Stomach smooth muscle (tissue), 2 donors: ENCODE measurements around the gene PI4KA.
A peak's percentile ranks its signal among the peaks of the same experiment; 100 is the strongest.
"Not testable (repeated sequence)": the region's sequence is repeated elsewhere in the genome, so short reads cannot be mapped to it uniquely, and the experiment has no call there.

Experiments used
- H3K27ac ChIP-seq: one replicate; pipeline ENCODE4 v1.7.0; 2013; ENCODE audit warnings: mild to moderate bottlenecking, low read length, inconsistent platforms
- H3K27me3 ChIP-seq, 2 donors: one replicate each; pipeline ENCODE4 v1.7.0; 2013; ENCODE audit warnings: low read length in 2 of 2; ENCODE audit not compliant: insufficient read depth in 2 of 2, control insufficient read depth in 1 of 2
- H3K36me3 ChIP-seq, 2 donors: one replicate each; pipeline ENCODE4 v1.7.0; 2013; ENCODE audit warnings: low read length in 2 of 2; ENCODE audit not compliant: control insufficient read depth in 2 of 2, insufficient read depth in 2 of 2
- H3K4me1 ChIP-seq: one replicate; pipeline ENCODE4 v1.7.0; 2013; ENCODE audit warnings: low read length; ENCODE audit not compliant: control insufficient read depth, insufficient read depth
- H3K4me3 ChIP-seq, 2 donors: one replicate each; pipeline ENCODE4 v1.7.0; 2013; ENCODE audit warnings: low read length in 2 of 2
- H3K9ac ChIP-seq, 2 donors: one replicate each; pipeline ENCODE4 v1.7.0; 2013; ENCODE audit warnings: low read length in 2 of 2, mild to moderate bottlenecking in 1 of 2
- H3K9me3 ChIP-seq, 2 donors: one replicate each; pipeline ENCODE4 v1.7.0; 2013; ENCODE audit warnings: low read length in 2 of 2; ENCODE audit not compliant: control insufficient read depth in 2 of 2
- donor health status: healthy.
- donor health status: Pancreatic carcinoma.

The PI4KA gene

GRCh38 chr22:20858615-20859416 lies at the start of gene PI4KA, which contains the start of gene SNAP29:
PI4KA (minus strand) TSS chr22:20858811; CDS start chr22:20858725, 86 bp downstream.
SNAP29 (plus strand) TSS chr22:20859007; CDS start chr22:20859111, 104 bp downstream.
- peak within 1 kb of the TSS; percentile 91 to 94 for H3K4me3 ChIP-seq
- no peaks in the 10 kb centered on the region for H3K27me3 ChIP-seq
- H3K9ac ChIP-seq, result peak within 1 kb of the TSS; percentile 86
- peak within 1 kb of the TSS; percentile 78 for H3K27ac ChIP-seq
- no peaks in the 10 kb centered on the region for H3K9me3 ChIP-seq
- peaks cover 18% of the 10 kb centered on the region for H3K4me1 ChIP-seq
- peaks cover 3 to 8% of the 10 kb centered on the region in 2 donors for H3K36me3 ChIP-seq

- H3K27me3 ChIP-seq, result no peaks in the 10 kb centered on the region
- H3K36me3 ChIP-seq, result no peaks in the 10 kb centered on the region
- no peak overlapping the region for H3K9ac ChIP-seq
- H3K4me1 ChIP-seq, result no peaks in the 10 kb centered on the region
- no peak overlapping the region for H3K4me3 ChIP-seq
- no peaks in the 10 kb centered on the region for H3K9me3 ChIP-seq
- no peak overlapping the region for H3K27ac ChIP-seq
Observed at GRCh38 chr22:20906387-20906767, 47.8 kb upstream of the PI4KA start.

GRCh38 chr22:20905415-20906386 lies 47.1 kb upstream of the PI4KA start:
- Histone ChIP-seq H3K27ac (no peak overlapping the region), H3K27me3 (no peaks in the 10 kb centered on the region)

GRCh38 chr22:20904980-20905355 lies 46.4 kb upstream of the PI4KA start:
- Histone ChIP-seq H3K27ac (no peak overlapping the region), H3K4me1 (no peaks in the 10 kb centered on the region), H3K4me3 (no peak overlapping the region), H3K9me3 (no peaks in the 10 kb centered on the region), H3K36me3 (no peaks in the 10 kb centered on the region), H3K9ac (no peak overlapping the region), H3K27me3 (no peaks in the 10 kb centered on the region)

More at GRCh38 chr22:20905415-20906386, 47.1 kb upstream of the PI4KA start:
- Histone ChIP-seq H3K36me3 (no peaks in the 10 kb centered on the region), H3K9ac (no peak overlapping the region), H3K4me3 (no peak overlapping the region), H3K4me1 (no peaks in the 10 kb centered on the region), H3K9me3 (no peaks in the 10 kb centered on the region)

- Histone ChIP-seq H3K4me3 (no peak overlapping the region), H3K27me3 (no peaks in the 10 kb centered on the region), H3K9me3 (no peaks in the 10 kb centered on the region), H3K9ac (no peak overlapping the region), H3K27ac (no peak overlapping the region), H3K4me1 (no peaks in the 10 kb centered on the region), H3K36me3 (no peaks in the 10 kb centered on the region)
Observed at GRCh38 chr22:20904008-20904979, 45.7 kb upstream of the PI4KA start.

GRCh38 chr22:20903093-20903492 lies 44.5 kb upstream of the PI4KA start:
- Histone ChIP-seq H3K36me3 (no peaks in the 10 kb centered on the region), H3K9ac (no peak overlapping the region), H3K27me3 (no peaks in the 10 kb centered on the region), H3K9me3 (no peaks in the 10 kb centered on the region), H3K4me3 (no peak overlapping the region), H3K4me1 (no peaks in the 10 kb centered on the region), H3K27ac (no peak overlapping the region)

- not testable (repeated sequence) for H3K27ac ChIP-seq, H3K36me3 ChIP-seq, H3K4me1 ChIP-seq, H3K9ac ChIP-seq, H3K27me3 ChIP-seq, H3K9me3 ChIP-seq, H3K4me3 ChIP-seq
Observed at GRCh38 chr22:20901093-20902033, 42.8 kb upstream of the PI4KA start.

GRCh38 chr22:20899827-20900423 lies 41.3 kb upstream of the PI4KA start:
- Histone ChIP-seq H3K36me3 (no peaks in the 10 kb centered on the region), H3K4me1 (no peaks in the 10 kb centered on the region), H3K4me3 (no peak overlapping the region), H3K27ac (no peak overlapping the region), H3K27me3 (no peaks in the 10 kb centered on the region), H3K9me3 (no peaks in the 10 kb centered on the region), H3K9ac (no peak overlapping the region)

GRCh38 chr22:20897737-20898136 lies 39.1 kb upstream of the PI4KA start:
- H3K4me3 ChIP-seq, H3K9me3 ChIP-seq, H3K27me3 ChIP-seq, H3K36me3 ChIP-seq, H3K27ac ChIP-seq, H3K4me1 ChIP-seq, H3K9ac ChIP-seq: not testable (repeated sequence)
